ENCODE measurements around the gene POLR3G.

The POLR3G gene

DNA sequence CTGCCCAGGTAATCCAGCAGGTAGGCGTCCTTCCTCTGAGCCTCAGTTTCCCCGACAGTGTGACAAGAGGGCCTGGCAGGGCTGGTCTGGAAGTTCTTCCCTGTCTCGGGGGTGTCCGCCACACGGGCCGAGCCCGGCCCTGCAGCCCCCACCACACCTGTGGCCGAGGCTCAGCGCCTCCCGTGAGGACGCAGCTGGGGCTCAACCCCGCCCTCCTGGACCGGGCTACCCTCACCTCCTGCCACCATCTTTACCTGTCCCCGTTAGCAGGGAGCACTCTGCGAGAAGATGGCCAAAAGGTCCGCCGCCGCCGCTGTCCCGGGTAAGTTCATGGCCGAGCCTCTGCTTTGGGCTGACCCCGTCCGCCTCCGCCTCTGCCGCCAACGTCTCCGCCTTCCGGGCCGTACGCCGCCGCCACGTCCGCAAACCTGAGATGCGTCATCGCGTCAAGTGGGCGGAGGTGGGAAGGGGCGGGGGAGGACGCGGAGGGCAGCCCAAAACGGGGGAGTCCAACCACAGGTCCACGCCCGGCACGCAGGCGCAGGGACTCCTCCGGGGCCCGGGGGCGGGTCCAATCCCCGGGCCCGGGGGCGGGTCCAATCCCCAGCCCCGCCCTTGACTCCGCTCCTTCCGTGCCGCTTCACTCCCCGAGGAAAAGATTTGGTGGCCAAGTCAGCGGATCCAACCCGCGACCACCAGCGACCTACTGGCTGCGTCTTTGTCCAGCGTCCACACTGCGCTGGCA, 54.7 kb downstream of the POLR3G start, which contains the start of gene LYSMD3 (continued):
- TF ChIP-seq ZNF560 (tag by site-specific recombination; IDR thresholded peaks at IDR 0.05; ENCODE audit: borderline replicate concordance) (0 out of 2 replicates have a peak, but pooled peaks have one; percentile 5), PRDM6 (tag by site-specific recombination; IDR thresholded peaks at IDR 0.05) (no peak), ZNF843 (tag by site-specific recombination; IDR thresholded peaks at IDR 0.05) (peak; percentile 49), SCRT1 (tag by site-specific recombination; IDR thresholded peaks at IDR 0.05; ENCODE audit: borderline replicate concordance) (peak; percentile 98), ZNF837 (tag by site-specific recombination; IDR thresholded peaks at IDR 0.05) (no peak), ZNF501 (tag by site-specific recombination; IDR thresholded peaks at IDR 0.05) (peak; percentile 96), HOXD13 (CRISPR knock-in tag; IDR thresholded peaks at IDR 0.05; ENCODE audit: borderline replicate concordance) (0 out of 2 replicates have a peak, but pooled peaks have one; percentile 71), TRIM28 (IDR thresholded peaks at IDR 0.05; ENCODE audit: borderline replicate concordance, low read length) (no peak), ZNF366 (tag by site-specific recombination; conservative IDR thresholded peaks at IDR 0.05) (no peak; the same call in 1 of the 2 replicates), ZNF677 (tag by site-specific recombination; IDR thresholded peaks at IDR 0.05) (0 out of 2 replicates have a peak, but pooled peaks have one; percentile 35), ZNF596 (tag by site-specific recombination; IDR thresholded peaks at IDR 0.05) (no peak), ZNF664 (tag by site-specific recombination; IDR thresholded peaks at IDR 0.05) (no peak), ZNF148 (tag by site-specific recombination; IDR thresholded peaks at IDR 0.05; ENCODE audit: borderline replicate concordance) (no peak), ZNF701 (tag by site-specific recombination; IDR thresholded peaks at IDR 0.05) (no peak), ZNF146 (tag by site-specific recombination; IDR thresholded peaks at IDR 0.05) (no peak), ZNF157 (tag by site-specific recombination; IDR thresholded peaks at IDR 0.05) (no peak), GLIS1 (tag by site-specific recombination; IDR thresholded peaks at IDR 0.05) (peak; percentile 60), ZNF138 (tag by site-specific recombination; IDR thresholded peaks at IDR 0.05; ENCODE audit: borderline replicate concordance) (no peak), ZFP69B (tag by site-specific recombination; IDR thresholded peaks at IDR 0.05) (no peak), ZNF571 (tag by site-specific recombination; IDR thresholded peaks at IDR 0.05) (no peak), ZNF776 (tag by site-specific recombination; IDR thresholded peaks at IDR 0.05; ENCODE audit: borderline replicate concordance) (no peak)
- TF ChIP-seq, protein P1, sequence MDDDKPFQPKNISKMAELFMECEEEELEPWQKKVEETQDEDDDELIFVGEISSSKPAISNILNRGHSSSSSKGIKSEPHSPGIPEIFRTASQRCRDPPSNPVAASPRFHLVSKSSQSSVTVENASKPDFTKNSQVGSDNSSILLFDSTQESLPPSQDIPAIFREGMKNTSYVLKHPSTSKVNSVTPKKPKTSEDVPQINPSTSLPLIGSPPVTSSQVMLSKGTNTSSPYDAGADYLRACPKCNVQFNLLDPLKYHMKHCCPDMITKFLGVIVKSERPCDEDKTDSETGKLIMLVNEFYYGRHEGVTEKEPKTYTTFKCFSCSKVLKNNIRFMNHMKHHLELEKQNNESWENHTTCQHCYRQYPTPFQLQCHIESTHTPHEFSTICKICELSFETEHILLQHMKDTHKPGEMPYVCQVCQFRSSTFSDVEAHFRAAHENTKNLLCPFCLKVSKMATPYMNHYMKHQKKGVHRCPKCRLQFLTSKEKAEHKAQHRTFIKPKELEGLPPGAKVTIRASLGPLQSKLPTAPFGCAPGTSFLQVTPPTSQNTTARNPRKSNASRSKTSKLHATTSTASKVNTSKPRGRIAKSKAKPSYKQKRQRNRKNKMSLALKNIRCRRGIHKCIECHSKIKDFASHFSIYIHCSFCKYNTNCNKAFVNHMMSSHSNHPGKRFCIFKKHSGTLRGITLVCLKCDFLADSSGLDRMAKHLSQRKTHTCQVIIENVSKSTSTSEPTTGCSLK (tag by site-specific recombination; IDR thresholded peaks at IDR 0.05) = no peak
- TF ChIP-seq, protein P2, sequence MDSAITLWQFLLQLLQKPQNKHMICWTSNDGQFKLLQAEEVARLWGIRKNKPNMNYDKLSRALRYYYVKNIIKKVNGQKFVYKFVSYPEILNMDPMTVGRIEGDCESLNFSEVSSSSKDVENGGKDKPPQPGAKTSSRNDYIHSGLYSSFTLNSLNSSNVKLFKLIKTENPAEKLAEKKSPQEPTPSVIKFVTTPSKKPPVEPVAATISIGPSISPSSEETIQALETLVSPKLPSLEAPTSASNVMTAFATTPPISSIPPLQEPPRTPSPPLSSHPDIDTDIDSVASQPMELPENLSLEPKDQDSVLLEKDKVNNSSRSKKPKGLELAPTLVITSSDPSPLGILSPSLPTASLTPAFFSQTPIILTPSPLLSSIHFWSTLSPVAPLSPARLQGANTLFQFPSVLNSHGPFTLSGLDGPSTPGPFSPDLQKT (IDR thresholded peaks at IDR 0.05; ENCODE audit: borderline replicate concordance, low read depth, low read length) = no peak
- TF ChIP-seq, protein P3, sequence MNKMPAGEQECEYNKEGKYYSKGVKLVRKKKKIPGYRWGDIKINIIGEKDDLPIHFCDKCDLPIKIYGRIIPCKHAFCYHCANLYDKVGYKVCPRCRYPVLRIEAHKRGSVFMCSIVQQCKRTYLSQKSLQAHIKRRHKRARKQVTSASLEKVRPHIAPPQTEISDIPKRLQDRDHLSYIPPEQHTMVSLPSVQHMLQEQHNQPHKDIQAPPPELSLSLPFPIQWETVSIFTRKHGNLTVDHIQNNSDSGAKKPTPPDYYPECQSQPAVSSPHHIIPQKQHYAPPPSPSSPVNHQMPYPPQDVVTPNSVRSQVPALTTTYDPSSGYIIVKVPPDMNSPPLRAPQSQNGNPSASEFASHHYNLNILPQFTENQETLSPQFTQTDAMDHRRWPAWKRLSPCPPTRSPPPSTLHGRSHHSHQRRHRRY (tag by site-specific recombination; IDR thresholded peaks at IDR 0.05) = no peak
- TF ChIP-seq, protein P4, sequence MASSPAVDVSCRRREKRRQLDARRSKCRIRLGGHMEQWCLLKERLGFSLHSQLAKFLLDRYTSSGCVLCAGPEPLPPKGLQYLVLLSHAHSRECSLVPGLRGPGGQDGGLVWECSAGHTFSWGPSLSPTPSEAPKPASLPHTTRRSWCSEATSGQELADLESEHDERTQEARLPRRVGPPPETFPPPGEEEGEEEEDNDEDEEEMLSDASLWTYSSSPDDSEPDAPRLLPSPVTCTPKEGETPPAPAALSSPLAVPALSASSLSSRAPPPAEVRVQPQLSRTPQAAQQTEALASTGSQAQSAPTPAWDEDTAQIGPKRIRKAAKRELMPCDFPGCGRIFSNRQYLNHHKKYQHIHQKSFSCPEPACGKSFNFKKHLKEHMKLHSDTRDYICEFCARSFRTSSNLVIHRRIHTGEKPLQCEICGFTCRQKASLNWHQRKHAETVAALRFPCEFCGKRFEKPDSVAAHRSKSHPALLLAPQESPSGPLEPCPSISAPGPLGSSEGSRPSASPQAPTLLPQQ (tag by site-specific recombination; IDR thresholded peaks at IDR 0.05) = no peak; the same call in 1 of the 2 replicates
- TF ChIP-seq, protein P5, sequence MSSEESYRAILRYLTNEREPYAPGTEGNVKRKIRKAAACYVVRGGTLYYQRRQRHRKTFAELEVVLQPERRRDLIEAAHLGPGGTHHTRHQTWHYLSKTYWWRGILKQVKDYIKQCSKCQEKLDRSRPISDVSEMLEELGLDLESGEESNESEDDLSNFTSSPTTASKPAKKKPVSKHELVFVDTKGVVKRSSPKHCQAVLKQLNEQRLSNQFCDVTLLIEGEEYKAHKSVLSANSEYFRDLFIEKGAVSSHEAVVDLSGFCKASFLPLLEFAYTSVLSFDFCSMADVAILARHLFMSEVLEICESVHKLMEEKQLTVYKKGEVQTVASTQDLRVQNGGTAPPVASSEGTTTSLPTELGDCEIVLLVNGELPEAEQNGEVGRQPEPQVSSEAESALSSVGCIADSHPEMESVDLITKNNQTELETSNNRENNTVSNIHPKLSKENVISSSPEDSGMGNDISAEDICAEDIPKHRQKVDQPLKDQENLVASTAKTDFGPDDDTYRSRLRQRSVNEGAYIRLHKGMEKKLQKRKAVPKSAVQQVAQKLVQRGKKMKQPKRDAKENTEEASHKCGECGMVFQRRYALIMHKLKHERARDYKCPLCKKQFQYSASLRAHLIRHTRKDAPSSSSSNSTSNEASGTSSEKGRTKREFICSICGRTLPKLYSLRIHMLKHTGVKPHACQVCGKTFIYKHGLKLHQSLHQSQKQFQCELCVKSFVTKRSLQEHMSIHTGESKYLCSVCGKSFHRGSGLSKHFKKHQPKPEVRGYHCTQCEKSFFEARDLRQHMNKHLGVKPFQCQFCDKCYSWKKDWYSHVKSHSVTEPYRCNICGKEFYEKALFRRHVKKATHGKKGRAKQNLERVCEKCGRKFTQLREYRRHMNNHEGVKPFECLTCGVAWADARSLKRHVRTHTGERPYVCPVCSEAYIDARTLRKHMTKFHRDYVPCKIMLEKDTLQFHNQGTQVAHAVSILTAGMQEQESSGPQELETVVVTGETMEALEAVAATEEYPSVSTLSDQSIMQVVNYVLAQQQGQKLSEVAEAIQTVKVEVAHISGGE (tag by site-specific recombination; conservative IDR thresholded peaks at IDR 0.05; ENCODE audit: low read depth) = peak; percentile 87
